Kidney (tissue), 14 donors: ENCODE results near the gene ZNF587B. TPM values are rescaled to one million over a fixed set of nuclear protein-coding genes. Genes with fewer than 3 reads are reported as not detected.

ENCODE experiments used
- DNase-seq, 5 donors: peaks; one replicate each; pipeline ENCODE4 v3.0.0-alpha.2; 2013 to 2020
- FAIRE-seq: peaks from 2 replicates; lab custom pipeline; 2012; peaks lifted over from hg19 to GRCh38; lab: Jason Lieb, UNC
- H3K27ac ChIP-seq, 2 donors: one replicate each; pipeline ENCODE4 v1.7.0; 2013; ENCODE audit warnings: low read depth in 2 of 2, low read length in 2 of 2, inconsistent platforms in 1 of 2
- H3K27me3 ChIP-seq: one replicate; pipeline ENCODE4 v1.7.1; 2013; ENCODE audit warnings: low read length, inconsistent platforms; ENCODE audit not compliant: control insufficient read depth, insufficient read depth
- H3K36me3 ChIP-seq, 3 donors: one replicate each; pipeline versions ENCODE4 v1.7.0 to v1.7.1; 2013; ENCODE audit warnings: low read length in 3 of 3, control low read depth in 1 of 3, inconsistent platforms in 1 of 3; ENCODE audit not compliant: insufficient read depth in 3 of 3, control insufficient read depth in 2 of 3
- H3K4me1 ChIP-seq, 3 donors: one replicate each; pipeline versions ENCODE4 v1.7.0 to v1.7.1; 2013; ENCODE audit warnings: low read length in 3 of 3, inconsistent platforms in 1 of 3, low read depth in 1 of 3; ENCODE audit not compliant: control insufficient read depth in 2 of 3, insufficient read depth in 2 of 3
- H3K4me3 ChIP-seq, 3 donors: one replicate each; pipeline versions ENCODE4 v1.7.0 to v1.8.1; 2013; ENCODE audit warnings: low read length in 3 of 3, control low read depth in 1 of 3, inconsistent platforms in 1 of 3
- H3K9ac ChIP-seq, 3 donors: one replicate each; pipeline versions ENCODE4 v1.7.0 to v1.7.1; 2013; ENCODE audit warnings: low read length in 3 of 3, control low read depth in 1 of 3, inconsistent platforms in 1 of 3
- H3K9me3 ChIP-seq, 3 donors: one replicate each; pipeline versions ENCODE4 v1.7.0 to v1.7.1; 2013; ENCODE audit warnings: low read length in 3 of 3, control low read depth in 1 of 3, inconsistent platforms in 1 of 3; ENCODE audit not compliant: control insufficient read depth in 2 of 3, insufficient read depth in 1 of 3
- CTCF ChIP-seq: IDR thresholded peaks from 3 replicates; pipeline ENCODE4 v1.5.1; 2012; ENCODE audit warnings: mild to moderate bottlenecking, moderate library complexity, borderline replicate concordance; ENCODE audit not compliant: insufficient read depth; ENCODE audit errors: extremely low read depth
- intact Hi-C: fragments of 100-400 bp; cut with DNase I; formaldehyde crosslinking; loops from one replicate; pipeline ENCODE4 v1.11.1; 2022
- polyA plus RNA-seq: library from polyadenylated mRNA; stranded (reverse); fragments of 350-450 nt; fragmentation: Illumina TruSeq; extraction: RNeasy Lipid Tissue Mini Kit (QIAGEN cat#74804); gene quantifications from one replicate; pipeline ENCODE4 v1.2.3, GENCODE V29; 2014; ENCODE audit warnings: low read depth, low replicate concordance; ENCODE audit not compliant: insufficient read depth
- total RNA-seq: library from RNA; stranded (reverse); fragmentation: NEBNext Ultra II Directional; extraction: Animal tissue kit (Norgen Biotek cat#: 25700); gene quantifications from one replicate; pipeline ENCODE4 v1.2.1, GENCODE V29; 2021
- donor health status: control.
- donor health status: control.
- donor health status: control.
- donor health status: control.
- donor health status: control.
- donor health status: DM: yes; HTN: yes; CAD: no.
- donor health status: Normal renal cell carcinoma (clear cell type).

The ZNF587B gene
- total and polyA plus RNA-seq, 2 donors from 2014 or later: 5.1 to 23.6 TPM

GRCh38 chr19:57816652-57817051 lies 13.4 kb upstream of the ZNF587B start:
- Histone ChIP-seq H3K4me1 (peaks cover 3 to 13% (median 4%) of the 10 kb centered on the region in 3 donors), H3K27me3 (no peaks in the 10 kb centered on the region), H3K4me3 (no peak overlapping the region), H3K9ac (no peak overlapping the region), H3K36me3 (peaks cover 0 to 5% (median 0%) of the 10 kb centered on the region in 3 donors), H3K27ac (no peak overlapping the region), H3K9me3 (no peaks in the 10 kb centered on the region)
- peak in 2 of 5 donors; percentile 34 to 37 for DNase-seq
- no peak for TF ChIP-seq CTCF
- intact Hi-C loops: no loop called here
- no peak for FAIRE-seq

- Histone ChIP-seq H3K27ac (no peak overlapping the region), H3K4me1 (peaks cover 3 to 9% (median 4%) of the 10 kb centered on the region in 3 donors), H3K36me3 (peaks cover 0 to 2% (median 0%) of the 10 kb centered on the region in 3 donors), H3K27me3 (no peaks in the 10 kb centered on the region), H3K9me3 (no peaks in the 10 kb centered on the region), H3K9ac (no peak overlapping the region), H3K4me3 (no peak overlapping the region)
- TF ChIP-seq CTCF: no peak
- DNase-seq (no peak), FAIRE-seq (no peak)
- intact Hi-C loops: no loop called here
Measured at GRCh38 chr19:57817976-57818375, 12.1 kb upstream of the ZNF587B start.

- Histone ChIP-seq H3K36me3 (no peaks in the 10 kb centered on the region), H3K27me3 (no peaks in the 10 kb centered on the region), H3K27ac (no peak overlapping the region), H3K9ac (no peak overlapping the region), H3K4me3 (no peak overlapping the region), H3K4me1 (peaks cover 3 to 8% (median 4%) of the 10 kb centered on the region in 3 donors), H3K9me3 (no peaks in the 10 kb centered on the region)
- DNase-seq (no peak), FAIRE-seq (no peak)
- intact Hi-C loops: no loop called here
- TF ChIP-seq CTCF: no peak
Measured at GRCh38 chr19:57818378-57818777, 11.7 kb upstream of the ZNF587B start.
